Measurements from ENCODE around the gene HSD17B13.

The HSD17B13 gene

DNA sequence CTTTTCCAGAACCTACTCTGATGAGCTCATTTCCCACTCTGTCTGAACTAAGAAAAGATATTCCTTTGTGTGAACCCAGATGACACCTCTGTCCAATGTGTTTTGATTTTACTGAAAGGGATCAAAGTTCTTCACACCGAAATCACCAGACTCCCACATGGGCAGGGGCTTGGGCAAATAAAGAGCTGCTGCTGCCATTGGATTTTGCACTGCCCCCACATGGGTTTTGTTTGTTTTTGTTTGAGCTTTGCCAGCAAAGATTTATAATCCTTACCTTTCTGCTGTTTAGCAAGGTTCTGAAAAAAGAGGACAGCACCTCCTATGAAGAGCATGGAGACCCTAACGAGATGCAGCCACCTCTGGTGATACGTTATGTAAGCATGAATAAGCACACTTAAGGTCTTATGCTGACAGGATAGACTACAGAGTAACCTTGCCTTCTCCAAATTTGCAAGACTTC is 44.3 kb downstream of the HSD17B13 start:
- Histone ChIP-seq H3K9me3 (ENCODE audit: low read length) (no peaks in the 10 kb centered on the region), H3K4me2 (ENCODE audit: low read length) (no peak overlapping the region), H3F3A (ENCODE audit: insufficient read depth, low read length) (no peaks in the 10 kb centered on the region), H2AFZ (ENCODE audit: low read length) (no peak overlapping the region), H3K79me2 (ENCODE audit: insufficient read depth, low read length) (no peaks in the 10 kb centered on the region), H3K27me3 (ENCODE audit: insufficient read depth, low read length) (no peaks in the 10 kb centered on the region), H3K9ac (ENCODE audit: low read length) (no peak overlapping the region), H3K4me3 (ENCODE audit: low read depth, low read length, poor library complexity, severe bottlenecking) (no peak overlapping the region), H3K36me3 (ENCODE audit: insufficient read depth, low read length) (no peaks in the 10 kb centered on the region), H3K4me1 (ENCODE audit: insufficient read depth, low read length, severe bottlenecking) (no peaks in the 10 kb centered on the region), H4K20me1 (ENCODE audit: insufficient read depth, low read length) (no peaks in the 10 kb centered on the region), H3K9me2 (ENCODE audit: low read depth, low read length) (no peaks in the 10 kb centered on the region), H3K27ac (ENCODE audit: low read depth, low read length, poor library complexity, severe bottlenecking) (no peak overlapping the region)
- TF ChIP-seq EZH2 (IDR thresholded peaks at IDR 0.05; ENCODE audit: borderline replicate concordance, low read length), result no peak
- TF ChIP-seq CTCF (IDR thresholded peaks at IDR 0.05; ENCODE audit: low read length), result no peak

GRCh38 chr4:87275311-87275710 is 47.4 kb downstream of the HSD17B13 start:
- Histone ChIP-seq H3K4me3 (ENCODE audit: low read depth, low read length, poor library complexity, severe bottlenecking) (no peak overlapping the region), H3F3A (ENCODE audit: insufficient read depth, low read length) (no peaks in the 10 kb centered on the region), H2AFZ (ENCODE audit: low read length) (no peak overlapping the region), H3K36me3 (ENCODE audit: insufficient read depth, low read length) (no peaks in the 10 kb centered on the region), H3K9ac (ENCODE audit: low read length) (no peak overlapping the region), H4K20me1 (ENCODE audit: insufficient read depth, low read length) (no peaks in the 10 kb centered on the region), H3K27me3 (ENCODE audit: insufficient read depth, low read length) (no peaks in the 10 kb centered on the region), H3K4me2 (ENCODE audit: low read length) (no peak overlapping the region), H3K9me3 (ENCODE audit: low read length) (no peaks in the 10 kb centered on the region), H3K27ac (ENCODE audit: low read depth, low read length, poor library complexity, severe bottlenecking) (no peak overlapping the region), H3K79me2 (ENCODE audit: insufficient read depth, low read length) (no peaks in the 10 kb centered on the region), H3K4me1 (ENCODE audit: insufficient read depth, low read length, severe bottlenecking) (no peaks in the 10 kb centered on the region), H3K9me2 (ENCODE audit: low read depth, low read length) (no peaks in the 10 kb centered on the region)
- no peak for TF ChIP-seq EZH2 (IDR thresholded peaks at IDR 0.05; ENCODE audit: borderline replicate concordance, low read length)
- TF ChIP-seq CTCF (IDR thresholded peaks at IDR 0.05; ENCODE audit: low read length), result no peak

DNA sequence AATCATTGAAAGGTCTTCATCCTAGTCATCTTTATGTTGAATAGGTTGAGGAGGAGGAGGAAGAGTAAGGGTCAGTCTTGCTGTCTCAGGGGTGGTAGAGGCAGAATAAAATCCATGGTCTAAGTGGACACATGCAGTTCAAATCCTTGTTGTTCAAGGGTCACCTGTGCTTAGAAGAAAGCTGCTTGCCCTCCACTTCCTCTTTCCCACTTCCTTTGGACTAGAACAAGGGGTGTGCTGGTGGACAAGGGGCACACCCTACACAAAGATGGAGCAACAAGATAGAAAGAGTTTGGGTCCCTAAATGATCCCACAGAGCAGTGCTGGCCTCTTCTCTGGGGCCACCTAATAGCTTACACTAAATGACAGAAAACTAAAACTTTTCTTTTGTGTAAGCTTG is 47.9 kb downstream of the HSD17B13 start:
- Histone ChIP-seq H3K27ac (ENCODE audit: low read depth, low read length, poor library complexity, severe bottlenecking) (no peak overlapping the region), H3K27me3 (ENCODE audit: insufficient read depth, low read length) (no peaks in the 10 kb centered on the region), H3K4me2 (ENCODE audit: low read length) (no peak overlapping the region)

More for the DNA sequence above, 47.9 kb downstream of the HSD17B13 start:
- Histone ChIP-seq H3K4me1 (ENCODE audit: insufficient read depth, low read length, severe bottlenecking) (no peaks in the 10 kb centered on the region), H3K79me2 (ENCODE audit: insufficient read depth, low read length) (no peaks in the 10 kb centered on the region), H3K9ac (ENCODE audit: low read length) (no peak overlapping the region), H4K20me1 (ENCODE audit: insufficient read depth, low read length) (no peaks in the 10 kb centered on the region), H3K36me3 (ENCODE audit: insufficient read depth, low read length) (no peaks in the 10 kb centered on the region), H3K4me3 (ENCODE audit: low read depth, low read length, poor library complexity, severe bottlenecking) (no peak overlapping the region), H3K9me2 (ENCODE audit: low read depth, low read length) (no peaks in the 10 kb centered on the region), H2AFZ (ENCODE audit: low read length) (no peak overlapping the region), H3K9me3 (ENCODE audit: low read length) (no peaks in the 10 kb centered on the region), H3F3A (ENCODE audit: insufficient read depth, low read length) (no peaks in the 10 kb centered on the region)
- TF ChIP-seq CTCF (IDR thresholded peaks at IDR 0.05; ENCODE audit: low read length) (no peak), EZH2 (IDR thresholded peaks at IDR 0.05; ENCODE audit: borderline replicate concordance, low read length) (no peak)
